Smooth muscle cell (in vitro differentiated cells): Measurements from ENCODE around the gene KRTAP20-1. TPM values are rescaled to one million over a fixed set of nuclear protein-coding genes. Genes with fewer than 3 reads are reported as not detected.

Experiments used
- DNase-seq: peaks from one replicate; lab custom pipeline; 2025; ENCODE audit not compliant: unreplicated experiment; lab: John Stamatoyannopoulos, UW
- H2AFZ ChIP-seq: fragments of 200-600 bp; sonication (generic); 2 replicates; pipeline ENCODE4 v1.6.0; 2016; ENCODE audit warnings: antibody characterized with exemption, low read depth, mild to moderate bottlenecking
- H3F3A ChIP-seq: fragments of 200-600 bp; sonication (generic); 2 replicates; pipeline ENCODE4 v1.6.0; 2017; ENCODE audit warnings: antibody characterized with exemption, low read depth
- H3K27ac ChIP-seq: fragments of 200-600 bp; sonication (generic); 2 replicates; pipeline ENCODE4 v1.5.1; 2016; ENCODE audit warnings: low read depth, mild to moderate bottlenecking
- H3K27me3 ChIP-seq: fragments of 200-600 bp; sonication (generic); 2 replicates; pipeline ENCODE4 v1.6.1; 2016; ENCODE audit warnings: low read depth, mild to moderate bottlenecking
- H3K36me3 ChIP-seq: fragments of 200-600 bp; sonication (generic); 2 replicates; pipeline ENCODE4 v1.5.1; 2016; ENCODE audit warnings: low read depth
- H3K4me1 ChIP-seq: fragments of 200-600 bp; sonication (generic); 2 replicates; pipeline ENCODE4 v1.5.1; 2016; ENCODE audit warnings: low read depth
- H3K4me2 ChIP-seq: fragments of 200-600 bp; sonication (generic); 2 replicates; pipeline ENCODE4 v1.6.0; 2016; ENCODE audit warnings: mild to moderate bottlenecking
- H3K4me3 ChIP-seq: fragments of 200-600 bp; sonication (generic); 2 replicates; pipeline ENCODE4 v1.5.1; 2016; ENCODE audit warnings: mild to moderate bottlenecking
- H3K79me2 ChIP-seq: fragments of 200-600 bp; sonication (generic); 2 replicates; pipeline ENCODE4 v1.6.0; 2016; ENCODE audit warnings: low read depth, mild to moderate bottlenecking
- H3K9ac ChIP-seq: fragments of 200-600 bp; sonication (generic); 2 replicates; pipeline ENCODE4 v1.6.0; 2016; ENCODE audit warnings: low read depth
- H3K9me3 ChIP-seq: fragments of 200-600 bp; sonication (generic); replicated peaks from 2 replicates; pipeline ENCODE4 v1.5.1; 2016; ENCODE audit warnings: low read depth
- H4K20me1 ChIP-seq: fragments of 200-600 bp; sonication (generic); 2 replicates; pipeline ENCODE4 v1.6.0; 2016; ENCODE audit warnings: low read depth
- CTCF ChIP-seq: fragments of 200-600 bp; sonication (generic); IDR thresholded peaks from 2 replicates; pipeline ENCODE4 v1.5.1; 2017; ENCODE audit warnings: borderline replicate concordance, mild to moderate bottlenecking, antibody characterized with exemption; ENCODE audit not compliant: insufficient read depth, poor library complexity, severe bottlenecking
- WGBS: methylation state at CpG from one replicate; pipeline ENCODE4 v1.1.7; 2016; ENCODE audit warnings: low lambda C conversion rate; 5-methylcytosine and 5-hydroxymethylcytosine counted together
- polyA plus RNA-seq: library from polyadenylated mRNA; unstranded; fragments of >200 nt; fragmentation: Nextera tagmentation; extraction: Ambion mirVana; gene quantifications from 2 replicates; pipeline ENCODE4 v1.2.1, GENCODE V29; 2016
- total RNA-seq: library from RNA; depleted of rRNA; stranded (reverse); fragments of >200 nt; gene quantifications from 2 replicates; pipeline ENCODE4 v1.2.3, GENCODE V29; 2014

The KRTAP20-1 gene
- total and polyA plus RNA-seq, 2 experiments from 2014 or later = not detected

GRCh38 chr21:30623362-30623761, 7.1 kb downstream of the KRTAP20-1 start:
- WGBS = 91% methylated on average over 3 of the region's 3 CpGs
- Histone ChIP-seq H3K27ac (no peak overlapping the region), H3K9ac (no peak overlapping the region), H4K20me1 (no peaks in the 10 kb centered on the region), H3K4me2 (no peak overlapping the region), H3K27me3 (no peaks in the 10 kb centered on the region), H3K4me3 (no peak overlapping the region), H3K4me1 (no peaks in the 10 kb centered on the region), H3K36me3 (no peaks in the 10 kb centered on the region), H3K79me2 (no peaks in the 10 kb centered on the region), H2AFZ (no peak overlapping the region), H3F3A (no peaks in the 10 kb centered on the region), H3K9me3 (no peaks in the 10 kb centered on the region)
- TF ChIP-seq CTCF = no peak
- DNase-seq = no peak

- Histone ChIP-seq H3K79me2 (no peaks in the 10 kb centered on the region), H3K36me3 (no peaks in the 10 kb centered on the region), H4K20me1 (no peaks in the 10 kb centered on the region), H3K4me2 (no peak overlapping the region), H3K9ac (no peak overlapping the region), H3K9me3 (no peaks in the 10 kb centered on the region), H2AFZ (no peak overlapping the region), H3K27me3 (no peaks in the 10 kb centered on the region), H3F3A (no peaks in the 10 kb centered on the region), H3K4me1 (no peaks in the 10 kb centered on the region), H3K4me3 (no peak overlapping the region), H3K27ac (no peak overlapping the region)
- 72% methylated on average over 4 of the region's 4 CpGs for WGBS
- no peak for DNase-seq
- TF ChIP-seq CTCF = no peak
Observed at GRCh38 chr21:30625449-30626165, 9.4 kb downstream of the KRTAP20-1 start.

DNA sequence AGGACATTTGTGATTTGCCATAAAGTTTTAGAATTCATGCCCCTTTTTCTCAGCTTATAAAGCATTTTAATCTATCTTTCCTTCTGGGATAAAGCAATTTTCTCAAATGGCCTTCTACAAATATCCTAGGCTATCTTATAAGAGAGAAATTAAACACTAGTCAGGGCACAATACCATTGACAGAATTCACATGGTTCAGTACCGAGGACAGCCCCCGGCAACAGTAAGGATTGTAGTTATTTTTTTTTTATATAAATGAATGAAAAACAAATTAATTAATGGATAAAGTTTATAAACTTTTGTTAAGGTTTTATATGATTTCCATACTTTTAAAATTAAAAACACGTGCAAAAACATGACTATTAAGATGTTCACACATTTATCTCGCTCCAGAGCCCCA, 11.9 kb downstream of the KRTAP20-1 start:
- no peaks in the 10 kb centered on the region for H3K27me3 ChIP-seq
- DNase-seq = no peak
- no peak overlapping the region for H3K9ac ChIP-seq
- no peaks in the 10 kb centered on the region for H3K36me3 ChIP-seq
- 90% methylated on average over 4 of the region's 4 CpGs for WGBS
- H3K4me1 ChIP-seq = no peaks in the 10 kb centered on the region
- H4K20me1 ChIP-seq = no peaks in the 10 kb centered on the region
- H3K79me2 ChIP-seq = no peaks in the 10 kb centered on the region
- no peaks in the 10 kb centered on the region for H3K9me3 ChIP-seq
- no peak overlapping the region for H2AFZ ChIP-seq
- no peak overlapping the region for H3K4me3 ChIP-seq
- H3F3A ChIP-seq = no peaks in the 10 kb centered on the region
- no peak for TF ChIP-seq CTCF
- no peak overlapping the region for H3K4me2 ChIP-seq
- H3K27ac ChIP-seq = no peak overlapping the region

DNA sequence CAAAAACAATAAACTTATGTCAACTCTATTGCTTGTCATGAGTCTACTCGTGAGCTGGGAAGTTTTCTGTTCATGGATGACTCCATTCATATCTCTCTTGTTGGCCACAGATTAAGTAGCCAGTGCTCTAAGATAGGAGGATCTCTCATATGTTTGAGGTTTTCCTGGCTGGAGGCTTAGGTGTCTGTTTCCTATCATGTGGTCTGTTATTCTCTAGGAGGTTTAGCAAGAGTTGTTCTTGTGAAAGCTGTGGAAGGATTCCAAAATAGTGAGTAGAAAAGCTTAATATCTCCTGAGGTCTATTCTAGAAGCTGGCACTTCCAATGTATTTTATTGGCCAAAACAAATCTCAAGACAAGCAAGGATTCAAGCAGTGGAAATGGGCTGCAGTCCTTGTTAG, 13.0 kb downstream of the KRTAP20-1 start:
- H2AFZ ChIP-seq = no peak overlapping the region
- H3K36me3 ChIP-seq = no peaks in the 10 kb centered on the region
- H3K4me3 ChIP-seq = no peak overlapping the region
- no peak for TF ChIP-seq CTCF
- no peak overlapping the region for H3K9ac ChIP-seq
- WGBS = 42% methylated on average over 1 of the region's 1 CpG
- DNase-seq = no peak
- no peaks in the 10 kb centered on the region for H4K20me1 ChIP-seq
- H3K4me2 ChIP-seq = no peak overlapping the region
- H3K27me3 ChIP-seq = no peaks in the 10 kb centered on the region
- no peaks in the 10 kb centered on the region for H3F3A ChIP-seq
- no peaks in the 10 kb centered on the region for H3K9me3 ChIP-seq
- no peak overlapping the region for H3K27ac ChIP-seq
- no peaks in the 10 kb centered on the region for H3K79me2 ChIP-seq
- no peaks in the 10 kb centered on the region for H3K4me1 ChIP-seq
